ENCODE data around the gene C16orf86.

C16orf86 gene

GRCh38 chr16:67654403-67654911 lies 12.2 kb upstream of the C16orf86 start:
- DNase-seq: no peak

- no peak for DNase-seq
These were observed 11.3 kb upstream of the C16orf86 start for GRCh38 chr16:67655363-67655762.

- no peak for DNase-seq
These were observed 10.1 kb upstream of the C16orf86 start for GRCh38 chr16:67656344-67657016.

- no peak for DNase-seq
These were observed 9.5 kb upstream of the C16orf86 start for GRCh38 chr16:67657017-67657608.

GRCh38 chr16:67657751-67658518 lies 8.7 kb upstream of the C16orf86 start:
- no peak for DNase-seq

- no peak for DNase-seq
These were observed 7.6 kb upstream of the C16orf86 start for GRCh38 chr16:67658849-67659674.

GRCh38 chr16:67659675-67660563 lies 6.7 kb upstream of the C16orf86 start, which contains the start of gene ACD:
Gene ACD, minus strand, starts transcription at chr16:67660260. Its CDS starts 40 bp downstream, at chr16:67660220.
- DNase-seq: peak; percentile 66

GRCh38 chr16:67660564-67661028 lies 6.0 kb upstream of the C16orf86 start, which contains the start of gene PARD6A:
Gene PARD6A, plus strand, starts transcription at chr16:67660960. Its CDS starts 79 bp downstream, at chr16:67661039.
- peak; percentile 80 for DNase-seq

- DNase-seq: no peak
These were observed 5.4 kb upstream of the C16orf86 start for GRCh38 chr16:67661101-67661761.

- DNase-seq: no peak
These were observed 4.5 kb upstream of the C16orf86 start for GRCh38 chr16:67661886-67662652.

GRCh38 chr16:67662653-67663010 lies 4.0 kb upstream of the C16orf86 start:
- DNase-seq: no peak

GRCh38 chr16:67663151-67663876 lies 3.3 kb upstream of the C16orf86 start:
- DNase-seq: no peak

- DNase-seq: no peak
These were observed 2.8 kb upstream of the C16orf86 start for GRCh38 chr16:67663877-67664222.

- DNase-seq: no peak
These were observed 2.4 kb upstream of the C16orf86 start for GRCh38 chr16:67664258-67664657.

GRCh38 chr16:67664871-67665270 lies 1.7 kb upstream of the C16orf86 start:
- no peak for DNase-seq

- no peak for DNase-seq
These were observed 1.0 kb upstream of the C16orf86 start for GRCh38 chr16:67665598-67665997.

- no peak for DNase-seq
These were observed 522 bp upstream of the C16orf86 start for GRCh38 chr16:67666032-67666551.

GRCh38 chr16:67667453-67667816 lies 821 bp downstream of the C16orf86 start:
- DNase-seq: no peak

GRCh38 chr16:67667817-67668494 lies 1.3 kb downstream of the C16orf86 start:
- peak; percentile 89 for DNase-seq
